ENCODE results near the gene SLC25A33. TPM values are rescaled to one million over a fixed set of nuclear protein-coding genes. Genes with fewer than 3 reads are reported as not detected.

Gene SLC25A33
- total RNA-seq, 1 experiment from 2014 or later = 14.1 TPM

- Histone ChIP-seq H3K36me3 (ENCODE audit: insufficient read depth, low read length, poor library complexity, severe bottlenecking) (no peaks in the 10 kb centered on the region), H3K4me1 (ENCODE audit: insufficient read depth, low read length, poor library complexity, severe bottlenecking) (no peaks in the 10 kb centered on the region)
- POLR2A ChIA-PET (ENCODE audit: low non-redundant PET) = no interaction called here
These were observed 92.3 kb downstream of the SLC25A33 start for GRCh38 chr1:9631613-9632012.

GRCh38 chr1:9633493-9633892 lies 94.2 kb downstream of the SLC25A33 start:
- intact Hi-C loops (cut with micrococcal nuclease; ENCODE audit: unreplicated experiment) = no loop called here
- no peaks in the 10 kb centered on the region for H3K36me3 ChIP-seq (ENCODE audit: insufficient read depth, low read length, poor library complexity, severe bottlenecking)
- CTCF ChIA-PET = no interaction called here
- no peaks in the 10 kb centered on the region for H3K4me1 ChIP-seq (ENCODE audit: insufficient read depth, low read length, poor library complexity, severe bottlenecking)
- no peak overlapping the region for H3K4me3 ChIP-seq (ENCODE audit: low read depth, low read length, poor library complexity, severe bottlenecking)
- TF ChIP-seq CTCF (conservative IDR thresholded peaks at IDR 0.05; ENCODE audit: low read depth, low read length) (no peak), EZH2 (IDR thresholded peaks at IDR 0.05; ENCODE audit: borderline replicate concordance, low read depth, low read length, poor library complexity, severe bottlenecking) (no peak)
- POLR2A ChIA-PET (ENCODE audit: low non-redundant PET) = no interaction called here
- H3K27ac ChIP-seq (ENCODE audit: low read depth, low read length, poor library complexity, severe bottlenecking) = no peak overlapping the region
- no peaks in the 10 kb centered on the region for H3K27me3 ChIP-seq (replicated peaks; ENCODE audit: insufficient read depth, low read depth, low read length, poor library complexity)
- BruUV-seq (replicated peaks) = no TSS peak
- no peak for DNase-seq (ENCODE audit: low spot score)
- H3K9me3 ChIP-seq (ENCODE audit: low read depth, low read length, poor library complexity, severe bottlenecking) = no peaks in the 10 kb centered on the region

More at GRCh38 chr1:9631613-9632012, 92.3 kb downstream of the SLC25A33 start:
- CTCF ChIA-PET = no interaction called here
- intact Hi-C loops (cut with micrococcal nuclease; ENCODE audit: unreplicated experiment) = no loop called here
- Histone ChIP-seq H3K4me3 (ENCODE audit: low read depth, low read length, poor library complexity, severe bottlenecking) (no peak overlapping the region), H3K27ac (ENCODE audit: low read depth, low read length, poor library complexity, severe bottlenecking) (no peak overlapping the region), H3K9me3 (ENCODE audit: low read depth, low read length, poor library complexity, severe bottlenecking) (no peaks in the 10 kb centered on the region), H3K27me3 (replicated peaks; ENCODE audit: insufficient read depth, low read depth, low read length, poor library complexity) (no peaks in the 10 kb centered on the region)
- DNase-seq (ENCODE audit: low spot score) = no peak
- no peak for TF ChIP-seq EZH2 (IDR thresholded peaks at IDR 0.05; ENCODE audit: borderline replicate concordance, low read depth, low read length, poor library complexity, severe bottlenecking)
- TF ChIP-seq CTCF (conservative IDR thresholded peaks at IDR 0.05; ENCODE audit: low read depth, low read length) = no peak
- no TSS peak for BruUV-seq (replicated peaks)

- Histone ChIP-seq H3K9me3 (ENCODE audit: low read depth, low read length, poor library complexity, severe bottlenecking) (no peaks in the 10 kb centered on the region), H3K27me3 (replicated peaks; ENCODE audit: insufficient read depth, low read depth, low read length, poor library complexity) (no peaks in the 10 kb centered on the region), H3K27ac (ENCODE audit: low read depth, low read length, poor library complexity, severe bottlenecking) (no peak overlapping the region), H3K4me3 (ENCODE audit: low read depth, low read length, poor library complexity, severe bottlenecking) (no peak overlapping the region), H3K36me3 (ENCODE audit: insufficient read depth, low read length, poor library complexity, severe bottlenecking) (no peaks in the 10 kb centered on the region), H3K4me1 (ENCODE audit: insufficient read depth, low read length, poor library complexity, severe bottlenecking) (no peaks in the 10 kb centered on the region)
- DNase-seq (ENCODE audit: low spot score) = no peak
- ChIA-PET CTCF (no interaction called here), POLR2A (ENCODE audit: low non-redundant PET) (no interaction called here)
- no TSS peak for BruUV-seq (replicated peaks)
- intact Hi-C loops (cut with micrococcal nuclease; ENCODE audit: unreplicated experiment) = no loop called here
- TF ChIP-seq CTCF (conservative IDR thresholded peaks at IDR 0.05; ENCODE audit: low read depth, low read length) (no peak), EZH2 (IDR thresholded peaks at IDR 0.05; ENCODE audit: borderline replicate concordance, low read depth, low read length, poor library complexity, severe bottlenecking) (no peak)
These were observed 95.3 kb downstream of the SLC25A33 start for GRCh38 chr1:9634582-9634981.

Other genes with a start within 250 kb of the SLC25A33 start
- gene SPSB1, start 246.6 kb upstream of the SLC25A33 start, total RNA-seq (2021) = 7.5 and 11.8 TPM in 2 replicates
- 46.5 and 49.0 TPM in 2 replicates for gene TMEM201, start 49.4 kb downstream of the SLC25A33 start, total RNA-seq (2021)
- 2.1 and 5.0 TPM in 2 replicates for gene PIK3CD, start 112.3 kb downstream of the SLC25A33 start, total RNA-seq (2021)

Data from A673 (cell line).